ENCODE data around the gene PSMG2. TPM values are rescaled to one million over a fixed set of nuclear protein-coding genes. Genes with fewer than 3 reads are reported as not detected.

Gene PSMG2, protein sequence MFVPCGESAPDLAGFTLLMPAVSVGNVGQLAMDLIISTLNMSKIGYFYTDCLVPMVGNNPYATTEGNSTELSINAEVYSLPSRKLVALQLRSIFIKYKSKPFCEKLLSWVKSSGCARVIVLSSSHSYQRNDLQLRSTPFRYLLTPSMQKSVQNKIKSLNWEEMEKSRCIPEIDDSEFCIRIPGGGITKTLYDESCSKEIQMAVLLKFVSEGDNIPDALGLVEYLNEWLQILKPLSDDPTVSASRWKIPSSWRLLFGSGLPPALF
- polyA plus RNA-seq (2013), result 73.6 and 74.2 TPM in 2 replicates

DNA sequence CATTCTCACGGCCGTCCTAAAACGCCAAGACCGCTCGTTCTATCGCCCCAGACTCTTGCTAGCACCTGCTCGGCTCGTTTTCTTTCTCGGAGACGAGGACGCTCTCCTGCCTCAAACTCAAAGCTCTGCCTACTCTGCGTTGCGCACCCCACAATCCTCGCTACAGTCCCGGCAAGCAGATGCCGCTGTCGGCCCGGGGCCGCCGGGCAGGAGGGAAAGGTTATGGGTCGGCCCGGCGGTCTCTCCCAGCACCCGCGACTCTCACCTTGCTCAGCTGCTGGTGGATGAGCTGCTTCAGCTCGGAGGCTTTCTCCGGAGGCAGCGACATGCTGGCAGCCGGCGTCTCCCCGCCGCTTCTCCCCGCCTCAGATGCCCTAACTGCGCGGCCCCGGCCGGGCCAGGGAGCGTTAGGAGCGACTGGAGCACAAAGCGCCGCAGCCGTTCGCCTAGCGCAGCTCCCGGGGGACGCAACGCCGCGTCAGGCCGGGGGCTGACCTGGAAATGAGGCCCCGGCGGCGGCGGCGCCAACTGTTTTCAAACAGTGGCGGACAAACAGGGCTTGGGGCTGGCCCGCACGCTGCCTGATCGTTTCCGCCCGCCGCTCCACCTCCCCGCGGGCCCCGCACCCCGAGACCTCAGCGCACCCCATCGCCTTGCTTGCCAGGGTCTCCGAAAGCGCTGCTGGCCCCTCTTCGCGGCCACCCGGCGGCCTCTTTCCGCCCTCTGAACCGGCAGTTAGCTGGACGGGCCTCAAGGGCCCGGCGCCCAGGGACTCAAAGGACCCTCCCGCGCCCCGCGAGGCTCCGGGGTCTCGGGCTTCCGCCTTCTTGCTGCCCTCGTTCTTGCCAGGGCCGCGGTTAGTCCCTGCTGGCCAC is at the start of gene PSMG2, which contains the start of gene CEP76:
Gene PSMG2, plus strand, starts transcription at position 822 of the 875 bp plus-strand sequence. CDS start 66 bp downstream, outside the sequence.
Gene CEP76, minus strand, starts transcription at position 503 of the 875 bp plus-strand sequence. Its CDS starts 175 bp downstream, at position 328.
- peak; percentile 75 to 84 for DNase-seq
- no peaks in the 10 kb centered on the region for H3K27me3 ChIP-seq (ENCODE audit: insufficient read depth, low read length)
- peak within 1 kb of the TSS; percentile 84 for H3K4me2 ChIP-seq (ENCODE audit: low read length)
- peak within 1 kb of the TSS; percentile 99 for H3K4ac ChIP-seq (ENCODE audit: low read depth, low read length)
- peak within 1 kb of the TSS; percentile 100 for H4K8ac ChIP-seq (ENCODE audit: low read depth, low read length)
- H3K18ac ChIP-seq (ENCODE audit: low read length), result peak within 1 kb of the TSS; percentile 99
- H4K12ac ChIP-seq (ENCODE audit: low read depth, low read length), result peak within 1 kb of the TSS; percentile 100
- peaks cover 13% of the 10 kb centered on the region for H3K79me2 ChIP-seq (ENCODE audit: control insufficient read depth, insufficient read depth, low read length, poor library complexity)
- H3K4me1 ChIP-seq (ENCODE audit: control insufficient read depth in 1 of 2, insufficient read depth in 2 of 2, low read length in 2 of 2), result peaks cover 5 to 7% of the 10 kb centered on the region in 2 experiments
- peak within 1 kb of the TSS; percentile 82 for H3K27ac ChIP-seq (ENCODE audit: low read depth, low read length)
- peaks cover 10% of the 10 kb centered on the region for H3K79me1 ChIP-seq (ENCODE audit: low read length)
- no peak within 1 kb of the TSS for H3K23ac ChIP-seq (ENCODE audit: low read length)
- peak within 1 kb of the TSS; percentile 99 for H3K14ac ChIP-seq (ENCODE audit: low read length)
- H3K4me3 ChIP-seq (ENCODE audit: low read depth, low read length), result peak within 1 kb of the TSS; percentile 93
- peak within 1 kb of the TSS; percentile 85 for H2BK12ac ChIP-seq (ENCODE audit: low read length)
- peak within 1 kb of the TSS; percentile 100 for H4K91ac ChIP-seq (ENCODE audit: low read depth, low read length)
- H3K9me3 ChIP-seq (ENCODE audit: insufficient read depth, low read depth, low read length), result no peaks in the 10 kb centered on the region
- H2AK5ac ChIP-seq (ENCODE audit: low read length), result peak within 1 kb of the TSS; percentile 95
- H2BK120ac ChIP-seq (ENCODE audit: insufficient read depth, low read length, poor library complexity), result peak within 1 kb of the TSS; percentile 100
- peak within 1 kb of the TSS; percentile 96 for H3K9ac ChIP-seq (ENCODE audit: low read length)
- no CpG with 5 or more reads among the region's 89 CpGs for WGBS (ENCODE audit: extremely low coverage, insufficient coverage, insufficient read length)
- H3K36me3 ChIP-seq (ENCODE audit: control insufficient read depth in 1 of 2, insufficient read depth in 2 of 2, low read length in 2 of 2), result peaks cover under 1 to 4% of the 10 kb centered on the region in 2 experiments
- H2AFZ ChIP-seq (ENCODE audit: insufficient read depth, low read length, poor library complexity), result peak within 1 kb of the TSS; percentile 64
- peak within 1 kb of the TSS; percentile 100 for H2BK5ac ChIP-seq (ENCODE audit: low read depth, low read length, poor library complexity)

DNA sequence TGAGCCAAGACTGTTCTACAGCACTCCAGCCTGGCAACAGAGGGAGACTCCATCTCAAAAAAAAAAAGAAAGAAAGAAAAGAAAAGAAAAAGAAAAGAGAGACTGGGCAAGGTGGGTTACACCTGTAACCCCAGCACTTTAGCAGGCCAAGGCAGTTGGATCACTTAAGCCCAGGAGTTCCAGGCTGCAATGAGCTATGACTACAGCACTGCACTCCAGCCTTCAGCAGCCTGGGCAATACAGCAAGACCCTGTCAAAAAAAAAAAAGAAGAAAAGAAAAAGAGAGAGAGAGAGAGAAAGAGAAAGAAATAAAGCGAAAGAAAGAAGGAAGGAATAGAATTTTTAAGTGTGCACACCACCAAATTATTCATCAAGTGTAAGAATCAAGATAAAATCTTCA is 47.9 kb upstream of the PSMG2 start:
- H2AK5ac ChIP-seq (ENCODE audit: low read length), result no peak overlapping the region
- no peak overlapping the region for H2BK120ac ChIP-seq (ENCODE audit: insufficient read depth, low read length, poor library complexity)
- 83% methylated on average over 1 of the region's 1 CpG for WGBS (ENCODE audit: extremely low coverage, insufficient coverage, insufficient read length)
- no peak overlapping the region for H3K23ac ChIP-seq (ENCODE audit: low read length)
- DNase-seq, result no peak
- no peak overlapping the region for H2BK5ac ChIP-seq (ENCODE audit: low read depth, low read length, poor library complexity)
- H2AFZ ChIP-seq (ENCODE audit: insufficient read depth, low read length, poor library complexity), result no peak overlapping the region
- no peaks in the 10 kb centered on the region for H3K36me3 ChIP-seq (ENCODE audit: control insufficient read depth in 1 of 2, insufficient read depth in 2 of 2, low read length in 2 of 2)
- no peak overlapping the region for H3K4me3 ChIP-seq (ENCODE audit: low read depth, low read length)
- no peak overlapping the region for H4K8ac ChIP-seq (ENCODE audit: low read depth, low read length)
- no peak overlapping the region for H3K4ac ChIP-seq (ENCODE audit: low read depth, low read length)
- H4K91ac ChIP-seq (ENCODE audit: low read depth, low read length), result no peak overlapping the region
- no peak overlapping the region for H4K12ac ChIP-seq (ENCODE audit: low read depth, low read length)
- no peak overlapping the region for H2BK12ac ChIP-seq (ENCODE audit: low read length)
- H3K79me2 ChIP-seq (ENCODE audit: control insufficient read depth, insufficient read depth, low read length, poor library complexity), result peaks cover 8% of the 10 kb centered on the region
- no peak overlapping the region for H3K27ac ChIP-seq (ENCODE audit: low read depth, low read length)
- H3K4me2 ChIP-seq (ENCODE audit: low read length), result no peak overlapping the region
- H3K27me3 ChIP-seq (ENCODE audit: insufficient read depth, low read length), result no peaks in the 10 kb centered on the region
- no peak overlapping the region for H3K9ac ChIP-seq (ENCODE audit: low read length)
- H3K9me3 ChIP-seq (ENCODE audit: insufficient read depth, low read depth, low read length), result peaks cover 2% of the 10 kb centered on the region
- no peak overlapping the region for H3K14ac ChIP-seq (ENCODE audit: low read length)
- H3K4me1 ChIP-seq (ENCODE audit: control insufficient read depth in 1 of 2, insufficient read depth in 2 of 2, low read length in 2 of 2), result peaks cover 5 to 10% of the 10 kb centered on the region in 2 experiments
- no peak overlapping the region for H3K18ac ChIP-seq (ENCODE audit: low read length)
- peaks cover 8% of the 10 kb centered on the region for H3K79me1 ChIP-seq (ENCODE audit: low read length)

DNA sequence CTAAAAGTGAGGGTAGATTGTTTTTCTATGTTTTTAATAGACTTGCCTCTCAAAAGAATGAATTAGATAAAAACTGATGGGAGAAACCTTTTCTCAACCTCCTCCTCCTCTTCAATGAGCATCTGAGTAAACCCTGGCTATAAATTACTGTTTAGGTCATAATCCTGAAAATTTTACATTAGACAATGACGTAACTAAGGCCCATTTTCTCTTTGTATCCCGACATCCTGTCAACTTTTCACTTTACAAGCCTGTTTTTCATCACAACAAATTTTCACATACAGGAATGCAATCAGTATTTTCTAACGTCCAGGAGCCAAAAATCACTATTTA is 46.3 kb upstream of the PSMG2 start:
- Histone ChIP-seq H3K9ac (ENCODE audit: low read length) (no peak overlapping the region), H3K4me1 (ENCODE audit: control insufficient read depth in 1 of 2, insufficient read depth in 2 of 2, low read length in 2 of 2) (peaks cover 5 to 10% of the 10 kb centered on the region in 2 experiments), H3K4me3 (ENCODE audit: low read depth, low read length) (no peak overlapping the region), H4K8ac (ENCODE audit: low read depth, low read length) (no peak overlapping the region), H3K9me3 (ENCODE audit: insufficient read depth, low read depth, low read length) (peaks cover 2% of the 10 kb centered on the region), H3K4ac (ENCODE audit: low read depth, low read length) (no peak overlapping the region), H3K36me3 (ENCODE audit: control insufficient read depth in 1 of 2, insufficient read depth in 2 of 2, low read length in 2 of 2) (no peaks in the 10 kb centered on the region), H3K27me3 (ENCODE audit: insufficient read depth, low read length) (no peaks in the 10 kb centered on the region), H3K14ac (ENCODE audit: low read length) (no peak overlapping the region), H2AFZ (ENCODE audit: insufficient read depth, low read length, poor library complexity) (no peak overlapping the region), H2BK120ac (ENCODE audit: insufficient read depth, low read length, poor library complexity) (no peak overlapping the region), H4K12ac (ENCODE audit: low read depth, low read length) (no peak overlapping the region), H3K79me1 (ENCODE audit: low read length) (peaks cover 8% of the 10 kb centered on the region), H2BK12ac (ENCODE audit: low read length) (no peak overlapping the region), H3K23ac (ENCODE audit: low read length) (no peak overlapping the region), H3K27ac (ENCODE audit: low read depth, low read length) (no peak overlapping the region), H3K18ac (ENCODE audit: low read length) (no peak overlapping the region), H4K91ac (ENCODE audit: low read depth, low read length) (no peak overlapping the region), H3K79me2 (ENCODE audit: control insufficient read depth, insufficient read depth, low read length, poor library complexity) (peaks cover 8% of the 10 kb centered on the region), H2BK5ac (ENCODE audit: low read depth, low read length, poor library complexity) (no peak overlapping the region), H3K4me2 (ENCODE audit: low read length) (peak overlapping the region; percentile 100), H2AK5ac (ENCODE audit: low read length) (no peak overlapping the region)
- DNase-seq, result peak in 1 of 2 donors; percentile 11
- WGBS (ENCODE audit: extremely low coverage, insufficient coverage, insufficient read length), result no CpG with 5 or more reads among the region's 3 CpGs

DNA sequence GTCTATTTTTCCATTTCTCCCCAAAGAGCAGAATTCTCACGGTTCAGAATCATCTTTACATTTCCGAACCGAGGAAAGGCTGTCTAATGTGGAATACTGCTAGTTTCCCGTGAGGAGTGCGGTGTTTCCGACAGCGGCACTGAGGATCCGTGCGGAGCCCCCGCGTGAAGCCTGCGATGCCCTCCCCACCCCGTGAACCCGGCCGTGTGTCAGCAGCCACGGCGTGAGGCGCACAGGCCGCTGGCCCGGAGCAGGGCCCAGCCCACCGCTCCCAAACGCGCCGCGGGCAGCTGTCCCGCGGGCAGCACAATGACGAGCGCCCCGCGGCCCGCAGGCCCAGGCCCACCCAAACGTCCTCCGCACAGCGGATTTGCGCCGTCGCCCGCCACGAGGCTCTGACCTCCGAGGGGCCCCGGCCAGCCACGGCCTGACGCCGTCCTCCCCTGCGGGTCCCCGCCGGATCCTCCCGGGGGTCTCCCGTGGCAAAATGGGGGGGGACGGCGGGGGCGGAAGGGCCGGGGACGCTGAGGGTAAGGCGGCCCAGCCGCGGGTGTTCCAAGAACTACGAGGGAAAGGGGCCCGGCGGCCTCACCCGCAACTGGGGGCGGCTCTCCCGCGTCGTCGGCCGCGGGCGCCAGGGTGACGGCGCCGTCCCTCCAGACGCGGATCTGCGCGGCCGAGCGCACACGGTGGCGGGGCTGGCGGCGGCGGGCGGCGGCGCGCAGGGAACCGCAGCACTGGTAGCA is 45.7 kb upstream of the PSMG2 start:
- peak overlapping the region; percentile 93 for H3K14ac ChIP-seq (ENCODE audit: low read length)
- DNase-seq, result peak; percentile 37 to 63
- peaks cover 5 to 10% of the 10 kb centered on the region in 2 experiments for H3K4me1 ChIP-seq (ENCODE audit: control insufficient read depth in 1 of 2, insufficient read depth in 2 of 2, low read length in 2 of 2)
- H4K8ac ChIP-seq (ENCODE audit: low read depth, low read length), result peak overlapping the region; percentile 87
- H3K9ac ChIP-seq (ENCODE audit: low read length), result peak overlapping the region; percentile 94
- no CpG with 5 or more reads among the region's 89 CpGs for WGBS (ENCODE audit: extremely low coverage, insufficient coverage, insufficient read length)
- H3K18ac ChIP-seq (ENCODE audit: low read length), result peak overlapping the region; percentile 95
- peak overlapping the region; percentile 98 for H2AFZ ChIP-seq (ENCODE audit: insufficient read depth, low read length, poor library complexity)
- peak overlapping the region; percentile 64 for H2BK12ac ChIP-seq (ENCODE audit: low read length)
- peaks cover 2% of the 10 kb centered on the region for H3K9me3 ChIP-seq (ENCODE audit: insufficient read depth, low read depth, low read length)
- peak overlapping the region; percentile 33 for H2BK120ac ChIP-seq (ENCODE audit: insufficient read depth, low read length, poor library complexity)
- H4K91ac ChIP-seq (ENCODE audit: low read depth, low read length), result peak overlapping the region; percentile 57
- peak overlapping the region; percentile 93 for H3K4me3 ChIP-seq (ENCODE audit: low read depth, low read length)
- no peaks in the 10 kb centered on the region for H3K27me3 ChIP-seq (ENCODE audit: insufficient read depth, low read length)
- H3K27ac ChIP-seq (ENCODE audit: low read depth, low read length), result peak overlapping the region; percentile 62
- peaks cover 8% of the 10 kb centered on the region for H3K79me2 ChIP-seq (ENCODE audit: control insufficient read depth, insufficient read depth, low read length, poor library complexity)
- H2BK5ac ChIP-seq (ENCODE audit: low read depth, low read length, poor library complexity), result peak overlapping the region; percentile 21
- peak overlapping the region; percentile 46 for H2AK5ac ChIP-seq (ENCODE audit: low read length)
- no peaks in the 10 kb centered on the region for H3K36me3 ChIP-seq (ENCODE audit: control insufficient read depth in 1 of 2, insufficient read depth in 2 of 2, low read length in 2 of 2)
- peaks cover 8% of the 10 kb centered on the region for H3K79me1 ChIP-seq (ENCODE audit: low read length)
- peak overlapping the region; percentile 62 for H4K12ac ChIP-seq (ENCODE audit: low read depth, low read length)
- peak overlapping the region; percentile 80 for H3K23ac ChIP-seq (ENCODE audit: low read length)
- H3K4me2 ChIP-seq (ENCODE audit: low read length), result peak overlapping the region; percentile 100
- H3K4ac ChIP-seq (ENCODE audit: low read depth, low read length), result peak overlapping the region; percentile 83

Measured in trophoblast cell (in vitro differentiated cells and primary cell).